Progenitor cell of endocrine pancreas (in vitro differentiated cells): ENCODE measurements around the gene FNDC3B. TPM values are rescaled to one million over a fixed set of nuclear protein-coding genes. Genes with fewer than 3 reads are reported as not detected.
A peak's percentile ranks its signal among the peaks of the same experiment; 100 is the strongest.

Source experiments
- DNase-seq: peaks from one replicate; pipeline ENCODE4 v3.0.0; 2021; ENCODE audit warnings: low spot score; ENCODE audit not compliant: unreplicated experiment
- H3K27ac Mint-ChIP-seq: 2 replicates; pipeline ENCODE4 v1.8.0; 2021; ENCODE audit warnings: mild to moderate bottlenecking, moderate library complexity, mixed read lengths
- H3K27me3 Mint-ChIP-seq: 2 replicates; pipeline ENCODE4 v1.8.0; 2021; ENCODE audit warnings: mixed read lengths
- H3K36me3 Mint-ChIP-seq: 2 replicates; pipeline ENCODE4 v1.8.0; 2022; ENCODE audit warnings: mixed read lengths; ENCODE audit not compliant: insufficient read depth
- H3K4me1 Mint-ChIP-seq: 2 replicates; pipeline ENCODE4 v1.8.0; 2021; ENCODE audit warnings: low read depth, mixed read lengths
- H3K4me3 Mint-ChIP-seq: 2 replicates; pipeline ENCODE4 v1.8.0; 2021; ENCODE audit warnings: low read depth, mild to moderate bottlenecking, moderate library complexity, mixed read lengths
- H3K9me3 Mint-ChIP-seq: 2 replicates; pipeline ENCODE4 v1.8.0; 2021; ENCODE audit warnings: low read depth, mixed read lengths
- CTCF ChIP-seq: fragments of 200-600 bp; sonication (generic); IDR thresholded peaks from one replicate; pipeline ENCODE4 v1.5.0; 2021; ENCODE audit warnings: antibody characterized with exemption, mild to moderate bottlenecking; ENCODE audit not compliant: unreplicated experiment
- total RNA-seq: library from RNA; stranded (reverse); gene quantifications from 2 replicates; pipeline ENCODE4 v1.2.1, GENCODE V29; 2021

Gene FNDC3B
- total RNA-seq, 1 donor from 2014 or later: 158 TPM

GRCh38 chr3:172341482-172342059, 302.2 kb downstream of the FNDC3B start:
- DNase-seq: no peak

GRCh38 chr3:172342097-172342659, 302.8 kb downstream of the FNDC3B start:
- no peak for DNase-seq
- TF ChIP-seq CTCF: no peak
- Mint-ChIP-seq H3K4me3 (no peak overlapping the region), H3K27me3 (no peaks in the 10 kb centered on the region), H3K9me3 (no peaks in the 10 kb centered on the region), H3K27ac (no peak overlapping the region), H3K4me1 (peaks cover 14% of the 10 kb centered on the region), H3K36me3 (peaks cover 34% of the 10 kb centered on the region)

More at GRCh38 chr3:172341482-172342059, 302.2 kb downstream of the FNDC3B start:
- H3K27ac Mint-ChIP-seq: peak overlapping the region; percentile 80
- H3K27me3 Mint-ChIP-seq: no peaks in the 10 kb centered on the region
- H3K4me3 Mint-ChIP-seq: no peak overlapping the region
- no peaks in the 10 kb centered on the region for H3K9me3 Mint-ChIP-seq
- peaks cover 14% of the 10 kb centered on the region for H3K4me1 Mint-ChIP-seq
- H3K36me3 Mint-ChIP-seq: peaks cover 34% of the 10 kb centered on the region
- peak; percentile 74 for TF ChIP-seq CTCF

DNA sequence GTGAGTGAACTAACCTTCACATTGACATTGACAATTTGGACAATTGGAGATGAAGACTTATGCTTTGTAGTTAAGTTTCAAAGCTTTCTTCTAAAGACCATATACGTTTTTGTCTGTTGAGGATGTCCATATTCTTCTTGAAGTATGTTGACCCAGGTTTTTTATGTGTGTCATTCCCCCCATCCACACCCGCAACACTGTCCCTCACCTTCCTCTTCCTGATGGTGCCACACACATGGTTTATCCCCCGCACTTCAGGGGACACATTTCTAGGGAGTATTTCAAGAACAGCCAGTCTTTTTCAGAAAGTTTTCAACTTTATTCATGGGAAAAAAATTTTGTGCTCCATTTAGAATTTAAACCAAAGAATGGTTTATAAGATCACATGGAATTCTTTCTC, 303.7 kb downstream of the FNDC3B start:
- H3K36me3 Mint-ChIP-seq: peaks cover 34% of the 10 kb centered on the region
- TF ChIP-seq CTCF: no peak

GRCh38 chr3:172343979-172344378, 304.6 kb downstream of the FNDC3B start:
- Mint-ChIP-seq H3K27me3 (no peaks in the 10 kb centered on the region), H3K4me3 (no peak overlapping the region), H3K4me1 (peaks cover 14% of the 10 kb centered on the region), H3K36me3 (peaks cover 35% of the 10 kb centered on the region), H3K9me3 (no peaks in the 10 kb centered on the region), H3K27ac (no peak overlapping the region)
- DNase-seq: no peak
- no peak for TF ChIP-seq CTCF

More for the DNA sequence above, 303.7 kb downstream of the FNDC3B start:
- H3K4me3 Mint-ChIP-seq: no peak overlapping the region
- no peaks in the 10 kb centered on the region for H3K27me3 Mint-ChIP-seq
- peaks cover 14% of the 10 kb centered on the region for H3K4me1 Mint-ChIP-seq
- H3K27ac Mint-ChIP-seq: no peak overlapping the region
- H3K9me3 Mint-ChIP-seq: no peaks in the 10 kb centered on the region
- no peak for DNase-seq

GRCh38 chr3:172346161-172346560, 306.8 kb downstream of the FNDC3B start:
- peaks cover 8% of the 10 kb centered on the region for H3K4me1 Mint-ChIP-seq
- H3K4me3 Mint-ChIP-seq: no peak overlapping the region
- peaks cover 35% of the 10 kb centered on the region for H3K36me3 Mint-ChIP-seq
- no peak overlapping the region for H3K27ac Mint-ChIP-seq
- no peaks in the 10 kb centered on the region for H3K9me3 Mint-ChIP-seq
- TF ChIP-seq CTCF: no peak
- H3K27me3 Mint-ChIP-seq: no peaks in the 10 kb centered on the region
- no peak for DNase-seq
